Left lung (tissue), 10 donors: ENCODE data around the gene SLC2A4RG. TPM values are rescaled to one million over a fixed set of nuclear protein-coding genes. Genes with fewer than 3 reads are reported as not detected.
A peak's percentile ranks its signal among the peaks of the same experiment; 100 is the strongest.

Experiments used
- ATAC-seq: fragments of 200-7000 bp; cut with Tn5 transposase; one replicate; pipeline ENCODE4 v1.9.1; 2020; ENCODE audit warnings: moderate library complexity
- DNase-seq, 4 donors: peaks; one replicate each; pipeline ENCODE4 v3.0.0-alpha.2; 2013 to 2020
- H3K27ac ChIP-seq, 2 donors: fragments of 200-600 bp; sonication (generic) in 1 of 2; one replicate each; pipeline versions ENCODE4 v1.5.0 to v1.8.0; 2020 to 2021
- H3K27me3 ChIP-seq, 2 donors: fragments of 200-600 bp; sonication (generic) in 1 of 2; one replicate each; pipeline versions ENCODE4 v1.5.0 to v1.8.0; 2020 to 2021
- H3K36me3 ChIP-seq, 2 donors: fragments of 200-600 bp; sonication (generic) in 1 of 2; one replicate each; pipeline versions ENCODE4 v1.5.0 to v1.8.0; 2020 to 2021
- H3K4me1 ChIP-seq, 2 donors: fragments of 200-600 bp; one replicate each; pipeline ENCODE4 v1.8.0; 2021
- H3K4me3 ChIP-seq, 2 donors: fragments of 200-600 bp; sonication (generic) in 1 of 2; one replicate each; pipeline versions ENCODE4 v1.5.0 to v1.8.0; 2020 to 2021; ENCODE audit warnings: mild to moderate bottlenecking in 1 of 2
- H3K9me3 ChIP-seq, 2 donors: fragments of 200-600 bp; sonication (generic) in 1 of 2; one replicate each; pipeline versions ENCODE4 v1.5.0 to v1.8.0; 2020 to 2021
- intact Hi-C, 2 donors: fragments of 100-400 bp; cut with DNase I; formaldehyde crosslinking; loops; one replicate each; pipeline versions ENCODE4 v1.11.2 to v1.14.2; 2022
- polyA plus RNA-seq, 6 donors: library from polyadenylated mRNA; unstranded; fragments of 120-200 nt; gene quantifications; one replicate each; pipeline ENCODE4 v1.2.1, GENCODE V29; 2013; ENCODE audit not compliant: insufficient read length in 6 of 6
- total RNA-seq, 2 donors: library from RNA; stranded (reverse); fragmentation: NEBNext Ultra II Directional; extraction: Animal tissue kit (Norgen Biotek cat#: 25700); gene quantifications; one replicate each; pipeline ENCODE4 v1.2.1, GENCODE V29; 2021
- TF ChIP-seq, protein P1 (sequence below), 2 donors: fragments of 200-600 bp; sonication (generic) in 1 of 2; IDR thresholded peaks; one replicate each; pipeline versions ENCODE4 v1.5.0 to v1.8.0; 2021; ENCODE audit warnings: antibody characterized with exemption in 2 of 2
- donor health status: DM: no; HTN: yes; CAD: no.
- donor health status: DM: no; HTN: no; CAD: no.

SLC2A4RG gene
- total and polyA plus RNA-seq, 8 donors = 61.1 to 166 (median 97.4) TPM

DNA sequence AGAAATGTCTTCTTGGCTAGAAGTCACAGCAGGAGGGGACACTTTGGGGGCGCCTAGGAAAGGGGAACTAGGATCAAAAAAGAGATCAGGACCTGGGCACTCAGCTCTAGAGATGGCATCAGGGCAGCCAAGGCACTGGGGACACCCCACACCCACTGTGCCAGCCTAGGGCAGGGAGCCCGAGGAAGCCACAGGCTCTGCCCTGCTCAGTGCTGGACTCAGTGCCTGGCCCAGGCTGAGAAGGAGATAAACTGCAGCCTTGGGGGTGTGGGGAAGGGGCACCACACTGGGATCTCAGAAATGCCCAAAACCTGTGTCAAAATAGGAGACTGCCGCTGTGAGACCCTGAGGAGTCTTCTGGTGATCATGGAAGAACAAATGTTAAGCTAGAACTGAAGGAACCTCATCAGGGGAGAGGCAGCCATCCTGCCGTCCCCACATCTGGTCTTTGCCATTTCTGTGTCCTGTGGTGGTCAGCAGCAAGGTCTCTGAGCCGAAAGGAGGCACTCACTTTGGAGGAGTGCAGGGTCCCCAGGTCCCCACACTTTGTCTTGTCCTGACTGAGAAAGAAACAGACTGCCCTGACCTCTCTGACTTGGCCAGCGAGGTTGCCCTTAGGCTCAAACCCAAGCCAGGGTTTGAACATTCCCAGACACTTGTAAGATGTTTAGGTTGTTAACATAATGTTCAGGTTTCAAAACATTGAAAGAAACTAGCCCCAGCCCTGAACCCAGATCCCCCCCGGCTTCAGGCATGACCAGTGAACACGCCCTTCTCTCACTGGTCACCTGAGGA, 34.1 kb upstream of the SLC2A4RG start:
- TF ChIP-seq, protein P1, sequence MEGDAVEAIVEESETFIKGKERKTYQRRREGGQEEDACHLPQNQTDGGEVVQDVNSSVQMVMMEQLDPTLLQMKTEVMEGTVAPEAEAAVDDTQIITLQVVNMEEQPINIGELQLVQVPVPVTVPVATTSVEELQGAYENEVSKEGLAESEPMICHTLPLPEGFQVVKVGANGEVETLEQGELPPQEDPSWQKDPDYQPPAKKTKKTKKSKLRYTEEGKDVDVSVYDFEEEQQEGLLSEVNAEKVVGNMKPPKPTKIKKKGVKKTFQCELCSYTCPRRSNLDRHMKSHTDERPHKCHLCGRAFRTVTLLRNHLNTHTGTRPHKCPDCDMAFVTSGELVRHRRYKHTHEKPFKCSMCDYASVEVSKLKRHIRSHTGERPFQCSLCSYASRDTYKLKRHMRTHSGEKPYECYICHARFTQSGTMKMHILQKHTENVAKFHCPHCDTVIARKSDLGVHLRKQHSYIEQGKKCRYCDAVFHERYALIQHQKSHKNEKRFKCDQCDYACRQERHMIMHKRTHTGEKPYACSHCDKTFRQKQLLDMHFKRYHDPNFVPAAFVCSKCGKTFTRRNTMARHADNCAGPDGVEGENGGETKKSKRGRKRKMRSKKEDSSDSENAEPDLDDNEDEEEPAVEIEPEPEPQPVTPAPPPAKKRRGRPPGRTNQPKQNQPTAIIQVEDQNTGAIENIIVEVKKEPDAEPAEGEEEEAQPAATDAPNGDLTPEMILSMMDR (IDR thresholded peaks at IDR 0.05) = no peak
- ATAC-seq = no peak
- H3K36me3 ChIP-seq = peaks cover 0 to 55% of the 10 kb centered on the region in 2 donors
- intact Hi-C loops = no loop called here
- H3K27ac ChIP-seq = no peak overlapping the region
- peak in 1 of 4 donors; percentile 36 for DNase-seq
- H3K27me3 ChIP-seq = no peaks in the 10 kb centered on the region
- no peak overlapping the region for H3K4me3 ChIP-seq
- H3K9me3 ChIP-seq = no peaks in the 10 kb centered on the region
- peaks cover 14 to 41% of the 10 kb centered on the region in 2 donors for H3K4me1 ChIP-seq

DNA sequence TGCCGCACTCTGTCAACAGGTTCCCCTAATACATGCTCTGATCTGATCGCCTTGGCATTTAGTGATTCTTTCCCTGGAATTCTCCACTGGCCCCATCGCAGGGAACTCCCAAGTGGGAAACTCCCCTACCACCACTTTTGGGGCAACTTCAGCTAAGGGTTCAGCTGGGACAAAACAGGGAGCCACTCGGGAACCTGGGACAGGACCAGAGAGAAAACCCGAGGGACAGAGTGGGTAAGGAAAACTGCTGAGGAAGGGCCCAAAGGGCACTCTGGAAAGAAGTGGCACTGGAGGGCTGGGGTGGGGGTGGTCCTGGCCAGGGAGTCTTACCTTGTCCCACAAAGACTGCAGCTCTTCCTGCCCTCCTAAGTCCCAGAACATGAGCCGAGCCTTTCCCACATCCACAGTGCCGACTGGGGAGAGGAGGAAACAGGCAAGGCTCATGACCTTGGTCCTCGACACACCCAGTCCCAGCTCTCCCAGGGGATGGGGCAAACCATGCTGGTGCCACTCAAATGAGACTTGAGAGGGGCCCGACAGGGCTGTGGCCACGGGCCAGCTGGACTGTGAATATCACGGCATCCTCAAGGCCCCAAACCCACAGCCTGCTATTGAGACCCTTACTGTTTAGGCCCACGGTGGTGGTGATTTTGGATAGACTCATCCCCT, 33.4 kb upstream of the SLC2A4RG start:
- intact Hi-C loops = no loop called here
- Histone ChIP-seq H3K4me3 (peak overlapping the region; percentile 79 to 100), H3K27ac (peak overlapping the region in 1 of 2 donors; percentile 90)

DNA sequence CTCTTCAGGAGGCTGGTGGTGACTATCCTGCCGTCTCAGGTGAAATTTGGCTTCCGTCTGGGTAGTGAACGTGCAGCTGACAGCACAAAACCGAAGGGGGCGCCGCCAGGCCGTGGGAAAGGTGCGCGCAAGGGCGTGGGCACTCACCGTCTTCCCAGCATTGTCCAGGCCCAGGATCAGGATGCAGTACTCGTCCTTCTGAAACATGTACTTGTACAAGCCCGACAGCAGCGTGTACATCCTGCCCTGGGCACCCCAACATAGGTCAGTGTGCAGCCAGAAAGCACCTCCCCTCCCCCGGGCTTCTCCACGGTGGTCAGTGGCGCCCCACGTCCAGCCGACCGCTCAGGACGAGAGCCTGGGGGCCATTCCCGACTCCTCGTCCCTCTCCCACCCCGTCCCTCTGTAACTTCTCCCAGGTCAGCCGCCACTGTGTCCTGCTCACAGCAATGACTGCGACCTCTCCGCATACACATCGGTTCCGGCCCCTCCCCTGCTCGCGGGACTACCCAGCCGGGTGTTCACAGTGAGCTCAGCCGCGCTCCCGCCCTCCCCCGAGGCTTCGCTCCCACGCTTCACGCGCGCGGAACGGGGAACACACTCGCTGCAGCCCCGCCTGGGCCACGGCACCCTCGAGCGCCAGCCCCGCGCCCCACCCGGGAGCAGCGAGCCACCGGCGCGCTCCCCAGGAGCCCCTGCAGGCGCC, 32.6 kb upstream of the SLC2A4RG start:
- Histone ChIP-seq H3K36me3 (peaks cover 0 to 64% of the 10 kb centered on the region in 2 donors), H3K4me3 (peak overlapping the region; percentile 79 to 100), H3K27ac (peak overlapping the region; percentile 80 to 90), H3K4me1 (peaks cover 14 to 54% of the 10 kb centered on the region in 2 donors), H3K27me3 (no peaks in the 10 kb centered on the region), H3K9me3 (no peaks in the 10 kb centered on the region)
- intact Hi-C loops = no loop called here
- ATAC-seq = peak; percentile 44
- peak in 2 of 4 donors; percentile 34 to 85 for DNase-seq
- TF ChIP-seq, protein P1 (IDR thresholded peaks at IDR 0.05) = no peak

More for the DNA sequence above, 33.4 kb upstream of the SLC2A4RG start:
- H3K36me3 ChIP-seq = peaks cover 0 to 56% of the 10 kb centered on the region in 2 donors
- H3K27me3 ChIP-seq = no peaks in the 10 kb centered on the region
- DNase-seq (peak in 1 of 4 donors; percentile 51), ATAC-seq (no peak)
- peaks cover 14 to 47% of the 10 kb centered on the region in 2 donors for H3K4me1 ChIP-seq
- no peaks in the 10 kb centered on the region for H3K9me3 ChIP-seq
- TF ChIP-seq, protein P1 (IDR thresholded peaks at IDR 0.05) = no peak

DNA sequence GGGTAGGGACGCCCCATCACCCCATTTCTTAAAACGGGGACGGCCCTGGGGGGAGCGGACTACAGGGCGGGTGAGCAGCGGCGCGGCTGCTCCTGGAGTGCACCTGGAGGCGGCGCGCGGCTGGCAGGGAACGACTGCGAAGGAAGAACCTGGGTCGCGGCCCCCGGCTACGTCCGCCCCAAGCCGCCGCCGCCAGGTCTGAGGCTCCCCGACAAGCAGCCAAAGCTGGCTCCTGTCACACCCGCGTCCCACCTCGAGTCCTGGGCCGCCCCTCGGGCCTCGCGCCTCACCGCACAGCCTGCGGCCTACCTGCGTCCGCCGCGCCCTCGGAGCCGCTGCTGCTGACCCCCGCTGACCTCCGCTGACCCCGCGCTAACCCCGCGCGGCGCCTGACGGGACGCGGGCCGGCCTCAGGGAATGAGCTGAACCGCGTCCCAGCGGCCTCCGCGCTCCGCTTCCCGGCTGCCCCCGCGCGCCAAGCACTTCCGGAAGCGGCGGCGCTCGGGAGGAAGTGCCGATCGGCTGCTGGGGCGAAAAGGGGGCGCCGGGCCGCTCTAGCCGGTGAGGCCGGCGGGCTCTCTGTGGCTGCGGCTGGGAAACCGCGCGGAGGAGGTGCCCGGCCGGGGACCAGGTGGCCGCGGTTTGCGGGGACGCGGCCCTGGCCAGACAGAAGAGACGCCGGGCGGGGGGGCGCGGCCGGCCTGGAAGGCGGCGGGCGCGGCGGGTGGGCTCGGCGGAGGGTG, 31.8 kb upstream of the SLC2A4RG start, which contains the start of the genes ARFRP1 and ZGPAT:
TSS of gene ARFRP1 (minus strand) at position 419 of the 743 bp plus-strand sequence. CDS start 885 bp downstream, outside the sequence.
TSS of gene ZGPAT (plus strand) at position 482 of the 743 bp plus-strand sequence. CDS start 542 bp downstream, outside the sequence.
- TF ChIP-seq, protein P1 (IDR thresholded peaks at IDR 0.05) = no peak
- peak within 1 kb of the TSS; percentile 79 to 100 for H3K4me3 ChIP-seq
- peak within 1 kb of the TSS; percentile 80 to 90 for H3K27ac ChIP-seq
- H3K9me3 ChIP-seq = no peaks in the 10 kb centered on the region
- H3K36me3 ChIP-seq = peaks cover 0 to 71% of the 10 kb centered on the region in 2 donors
- peak; percentile 71 to 99 (median 88) for DNase-seq
- H3K4me1 ChIP-seq = peaks cover 14 to 56% of the 10 kb centered on the region in 2 donors
- H3K27me3 ChIP-seq = no peaks in the 10 kb centered on the region
- intact Hi-C loops = no loop called here
- peak; percentile 98 for ATAC-seq
